Measurements from ENCODE around the gene BUD13. TPM values are rescaled to one million over a fixed set of nuclear protein-coding genes. Genes with fewer than 3 reads are reported as not detected.

BUD13 gene
- total and polyA plus RNA-seq, 2 of the 13 experiments (the other 11 are each of a cell fraction or from before 2014, with no cell fraction given): 13.3 to 25.9 TPM

DNA sequence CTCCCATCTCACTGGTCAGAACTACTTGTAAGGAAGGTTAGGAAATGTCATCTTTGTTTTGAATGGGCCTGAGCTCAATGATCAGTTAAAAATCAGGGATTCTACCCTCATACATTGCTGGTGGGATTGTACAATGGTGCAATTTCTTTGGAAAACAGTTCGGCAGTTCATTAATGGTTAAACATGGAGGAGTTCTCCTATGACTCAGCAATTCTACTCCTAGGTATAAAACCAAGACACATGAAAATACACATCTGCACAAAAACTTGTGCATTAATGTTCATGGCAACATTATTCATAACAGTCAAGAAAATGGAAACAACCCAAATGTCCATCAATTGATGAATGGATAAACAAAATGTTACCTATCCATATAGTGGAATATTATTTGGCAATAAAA lies 23.8 kb upstream of the BUD13 start:
- no TSS peak for BruUV-seq (replicated peaks)
- H2AFZ ChIP-seq (ENCODE audit: low read length): no peak overlapping the region
- no peak for TF ChIP-seq POGZ (CRISPR knock-in tag; IDR thresholded peaks at IDR 0.05)
- no peak for TF ChIP-seq ZNF724P (CRISPR knock-in tag; IDR thresholded peaks at IDR 0.05; ENCODE audit: borderline replicate concordance)
- no peak for TF ChIP-seq MEIS1 (CRISPR knock-in tag; IDR thresholded peaks at IDR 0.05; ENCODE audit: borderline replicate concordance)
- TF ChIP-seq NFYB (CRISPR knock-in tag; IDR thresholded peaks at IDR 0.05): no peak
- no peak for TF ChIP-seq NAIF1 (CRISPR knock-in tag; IDR thresholded peaks at IDR 0.05; ENCODE audit: borderline replicate concordance)
- TF ChIP-seq NFE2L2 (IDR thresholded peaks at IDR 0.05; ENCODE audit: low read length): peak; percentile 97
- no peak for TF ChIP-seq CENPX (CRISPR knock-in tag; IDR thresholded peaks at IDR 0.05)
- no peak for TF ChIP-seq ZXDC (CRISPR knock-in tag; IDR thresholded peaks at IDR 0.05)
- TF ChIP-seq ZBTB34 (CRISPR knock-in tag; IDR thresholded peaks at IDR 0.05): no peak
- TF ChIP-seq MED8 (CRISPR knock-in tag; IDR thresholded peaks at IDR 0.05; ENCODE audit: insufficient replicate concordance): no peak
- TF ChIP-seq, protein P1, sequence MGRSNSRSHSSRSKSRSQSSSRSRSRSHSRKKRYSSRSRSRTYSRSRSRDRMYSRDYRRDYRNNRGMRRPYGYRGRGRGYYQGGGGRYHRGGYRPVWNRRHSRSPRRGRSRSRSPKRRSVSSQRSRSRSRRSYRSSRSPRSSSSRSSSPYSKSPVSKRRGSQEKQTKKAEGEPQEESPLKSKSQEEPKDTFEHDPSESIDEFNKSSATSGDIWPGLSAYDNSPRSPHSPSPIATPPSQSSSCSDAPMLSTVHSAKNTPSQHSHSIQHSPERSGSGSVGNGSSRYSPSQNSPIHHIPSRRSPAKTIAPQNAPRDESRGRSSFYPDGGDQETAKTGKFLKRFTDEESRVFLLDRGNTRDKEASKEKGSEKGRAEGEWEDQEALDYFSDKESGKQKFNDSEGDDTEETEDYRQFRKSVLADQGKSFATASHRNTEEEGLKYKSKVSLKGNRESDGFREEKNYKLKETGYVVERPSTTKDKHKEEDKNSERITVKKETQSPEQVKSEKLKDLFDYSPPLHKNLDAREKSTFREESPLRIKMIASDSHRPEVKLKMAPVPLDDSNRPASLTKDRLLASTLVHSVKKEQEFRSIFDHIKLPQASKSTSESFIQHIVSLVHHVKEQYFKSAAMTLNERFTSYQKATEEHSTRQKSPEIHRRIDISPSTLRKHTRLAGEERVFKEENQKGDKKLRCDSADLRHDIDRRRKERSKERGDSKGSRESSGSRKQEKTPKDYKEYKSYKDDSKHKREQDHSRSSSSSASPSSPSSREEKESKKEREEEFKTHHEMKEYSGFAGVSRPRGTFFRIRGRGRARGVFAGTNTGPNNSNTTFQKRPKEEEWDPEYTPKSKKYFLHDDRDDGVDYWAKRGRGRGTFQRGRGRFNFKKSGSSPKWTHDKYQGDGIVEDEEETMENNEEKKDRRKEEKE (IDR thresholded peaks at IDR 0.05): no peak
- no peak for TF ChIP-seq ZNF234 (CRISPR knock-in tag; conservative IDR thresholded peaks at IDR 0.05)
- 0 out of 2 replicates have a peak, but pooled peaks have one; percentile 13 for TF ChIP-seq NCOA2 (CRISPR knock-in tag; IDR thresholded peaks at IDR 0.05)
- no peak for TF ChIP-seq ZNF879 (CRISPR knock-in tag; IDR thresholded peaks at IDR 0.05)
- no peak for TF ChIP-seq LRRFIP1 (CRISPR knock-in tag; conservative IDR thresholded peaks at IDR 0.05)
- TF ChIP-seq HNF4A (CRISPR knock-in tag; IDR thresholded peaks at IDR 0.05): peak; percentile 9; the same call in 1 of the 2 replicates

More for the DNA sequence above, 23.8 kb upstream of the BUD13 start:
- ChIA-PET POLR2A (interaction anchor here (12.0 to 17.3 kb wide), 2 partner anchors 10 to 33 kb away, joined by 291 to 1365 read pairs; partner anchors contain the start of genes APOA1, APOA4 and APOC3), CTCF (ENCODE audit: low intra/inter-chr PET ratio, low total read pairs) (no interaction called here)
- ATAC-seq (no peak), FAIRE-seq (peak; percentile 56), DNase-seq (ENCODE audit: low spot score) (peak; percentile 32)
- intact Hi-C loops (cut with micrococcal nuclease; ENCODE audit: unreplicated experiment): no loop called here
- 47% methylated on average over 1 of the region's 1 CpG for WGBS (ENCODE audit: low lambda C conversion rate)
- Histone ChIP-seq H3K79me2 (ENCODE audit: insufficient read depth, low read length) (peaks cover 4% of the 10 kb centered on the region), H3K36me3 (replicated peaks in 1 of 2; ENCODE audit: control insufficient read depth in 1 of 2, insufficient read depth in 2 of 2, low read length in 2 of 2) (no peaks in the 10 kb centered on the region), H3K4me3 (replicated peaks in 1 of 3; ENCODE audit: insufficient read depth in 1 of 3, low read depth in 2 of 3, low read length in 3 of 3) (no peak overlapping the region), H3K4me1 (ENCODE audit: insufficient read depth, low read length) (peaks cover 74% of the 10 kb centered on the region), H3K9ac (ENCODE audit: insufficient read depth, low read depth, low read length) (no peak overlapping the region), H3K27me3 (ENCODE audit: control insufficient read depth in 1 of 2, insufficient read depth in 2 of 2, low read length in 2 of 2) (no peaks in the 10 kb centered on the region; a peak in 1 of 5 replicates), H3K9me3 (ENCODE audit: low read length) (no peaks in the 10 kb centered on the region), H3K27ac (ENCODE audit: extremely low read length, insufficient read depth, low read length) (peak overlapping the region; percentile 35), H4K20me1 (ENCODE audit: insufficient read depth, low read length) (no peaks in the 10 kb centered on the region), H3K4me2 (ENCODE audit: low read depth, low read length) (no peak overlapping the region)
- in situ Hi-C loops (cut with HindIII; ENCODE audit: extremely low pct_ligation_motif_present, low pct_unique_long_range_greater_than_20kb): loop anchor here (10.0 kb wide), 1 partner anchor 298 kb away; the partner anchor contains the start of gene SIK3

Measured in HepG2 (cell line).